Body of pancreas (tissue), 4 donors: Measurements from ENCODE around the gene MRPL47. TPM values are rescaled to one million over a fixed set of nuclear protein-coding genes. Genes with fewer than 3 reads are reported as not detected.
"Not testable (repeated sequence)": the region's sequence is repeated elsewhere in the genome, so short reads cannot be mapped to it uniquely, and the experiment has no call there.

Experiments used
- ATAC-seq: fragments of 150-250 bp; one replicate; pipeline ENCODE4 v1.9.1; 2016
- DNase-seq, 4 donors: peaks; one replicate each; pipeline ENCODE4 v3.0.0-alpha.2; 2019
- H3K27ac ChIP-seq, 4 donors: fragments of 200-600 bp; sonication (generic); 1 replicate in 3 of 4; 2 replicates in 1 of 4; pipeline versions ENCODE4 v1.5.1 to v1.6.1; 2016 to 2019; ENCODE audit warnings: mild to moderate bottlenecking in 1 of 4, mixed read lengths in 1 of 4, moderate library complexity in 1 of 4
- H3K27me3 ChIP-seq, 2 donors: fragments of 200-600 bp; sonication (generic); one replicate each; pipeline ENCODE4 v1.6.0; 2016; ENCODE audit warnings: mild to moderate bottlenecking in 1 of 2
- H3K36me3 ChIP-seq, 2 donors: fragments of 200-600 bp; sonication (generic); replicated peaks in 1 of 2; 2 replicates each; pipeline ENCODE4 v1.5.1; 2016; ENCODE audit warnings: low read depth in 2 of 2; ENCODE audit not compliant: insufficient read depth in 1 of 2
- H3K4me1 ChIP-seq: fragments of 200-600 bp; sonication (generic); one replicate; pipeline ENCODE4 v1.6.0; 2016
- H3K4me3 ChIP-seq, 2 donors: fragments of 200-600 bp; sonication (generic); 1 replicate in 1 of 2; 2 replicates in 1 of 2; pipeline ENCODE4 v1.5.1; 2016 to 2019
- H3K9me3 ChIP-seq, 3 donors: fragments of 200-600 bp; sonication (generic); 1 replicate in 2 of 3; 2 replicates in 1 of 3; pipeline ENCODE4 v1.5.1; 2016
- CTCF ChIP-seq, 7 experiments: fragments of 450-650 bp in 4 of 7; fragments of 200-600 bp in 3 of 7; sonication (generic) in 3 of 7; IDR thresholded peaks; one replicate each; pipeline ENCODE4 v1.5.1; 2016 to 2019; ENCODE audit warnings: antibody characterized with exemption in 7 of 7
- POLR2A ChIP-seq, 3 donors: fragments of 450-650 bp; IDR thresholded peaks; one replicate each; pipeline ENCODE4 v1.6.1; 2016; ENCODE audit warnings: antibody characterized with exemption in 3 of 3, mild to moderate bottlenecking in 2 of 3
- WGBS, 2 donors: methylation state at CpG; one replicate each; pipeline ENCODE4 v1.1.5; 2017; 5-methylcytosine and 5-hydroxymethylcytosine counted together
- intact Hi-C: fragments of 100-400 bp; cut with DNase I; formaldehyde crosslinking; loops from one replicate; pipeline ENCODE4 v1.15.1; 2023
- total RNA-seq, 2 donors: library from RNA; depleted of rRNA; stranded (reverse); fragments of >200 nt; gene quantifications; one replicate each; pipeline ENCODE4 v1.1.0, GENCODE V29; 2016

MRPL47 gene
- total RNA-seq, 2 donors from 2014 or later: 5.3 to 8.6 TPM

- no peak for DNase-seq
- intact Hi-C loops: no loop called here
- ATAC-seq: no peak
- WGBS, 2 donors: 77 to 89% methylated on average over 3 of the region's 3 CpGs
- TF ChIP-seq POLR2A (IDR thresholded peaks at IDR 0.05) (no peak), CTCF (IDR thresholded peaks at IDR 0.05) (no peak)
- Histone ChIP-seq H3K27me3 (no peaks in the 10 kb centered on the region), H3K9me3 (no peaks in the 10 kb centered on the region), H3K27ac (no peak overlapping the region), H3K4me3 (no peak overlapping the region), H3K4me1 (peaks cover 18% of the 10 kb centered on the region), H3K36me3 (no peaks in the 10 kb centered on the region)
Observed at GRCh38 chr3:179646177-179646576, 41.7 kb upstream of the MRPL47 start.

GRCh38 chr3:179643837-179644236, 39.4 kb upstream of the MRPL47 start:
- H3K27me3 ChIP-seq, intact Hi-C loops, ATAC-seq, DNase-seq, H3K4me3 ChIP-seq, H3K9me3 ChIP-seq, H3K36me3 ChIP-seq: not testable (repeated sequence)
- WGBS, 2 donors: 84 to 91% methylated on average over 7 to 8 of the region's 8 CpGs
- peaks cover 18% of the 10 kb centered on the region for H3K4me1 ChIP-seq
- peak overlapping the region; percentile 69 to 86 (median 72) for H3K27ac ChIP-seq

DNA sequence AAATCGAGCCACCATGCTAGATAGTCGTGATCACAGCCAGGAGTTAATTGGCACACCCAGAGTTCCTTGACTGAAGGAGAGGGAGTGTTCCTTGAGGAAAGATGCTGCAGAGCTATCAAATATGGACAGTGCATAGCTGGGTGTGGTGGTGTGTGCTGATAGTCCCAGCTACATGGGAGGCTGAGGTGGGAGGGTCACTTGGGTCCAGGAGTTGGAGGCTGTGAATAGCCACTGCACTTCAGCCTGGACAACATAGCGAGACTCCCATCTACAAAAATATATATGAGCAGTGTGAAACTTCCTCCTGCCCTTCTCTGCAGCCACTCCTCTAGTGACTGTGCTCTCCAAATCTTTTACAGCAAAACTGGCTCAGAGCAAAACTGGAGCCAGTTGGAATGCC, 38.4 kb upstream of the MRPL47 start:
- no peak overlapping the region for H3K4me3 ChIP-seq
- H3K9me3 ChIP-seq: no peaks in the 10 kb centered on the region
- H3K27me3 ChIP-seq: no peaks in the 10 kb centered on the region
- H3K27ac ChIP-seq: no peak overlapping the region
- ATAC-seq (no peak), DNase-seq (no peak)
- TF ChIP-seq POLR2A (IDR thresholded peaks at IDR 0.05): no peak
- TF ChIP-seq CTCF (IDR thresholded peaks at IDR 0.05): no peak
- intact Hi-C loops: no loop called here
- H3K36me3 ChIP-seq: no peaks in the 10 kb centered on the region
- peaks cover 18% of the 10 kb centered on the region for H3K4me1 ChIP-seq
- 86 to 93% methylated on average over 3 of the region's 3 CpGs for WGBS, 2 donors

DNA sequence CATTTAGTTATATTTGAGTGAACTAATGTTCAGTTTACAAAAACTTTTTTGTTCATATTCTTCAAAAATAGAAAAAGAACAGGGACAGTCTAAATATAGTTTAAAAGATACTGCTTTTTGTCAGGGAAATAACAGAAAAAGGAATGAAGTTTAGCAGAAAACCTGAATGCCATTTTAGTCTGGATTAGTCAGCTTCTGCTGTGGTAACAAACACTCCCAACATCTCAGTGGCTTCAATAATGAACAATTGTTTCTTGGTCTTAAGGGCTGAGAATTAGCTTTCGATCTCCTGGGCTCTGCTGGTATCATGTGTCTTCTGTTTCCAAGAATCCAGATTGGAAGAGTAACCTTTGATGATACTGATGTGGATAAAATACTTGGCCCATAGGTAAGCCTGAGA, 36.0 kb upstream of the MRPL47 start:
- 89 to 100% methylated on average over 1 of the region's 1 CpG for WGBS, 2 donors
- intact Hi-C loops: no loop called here
- no peak for ATAC-seq

DNA sequence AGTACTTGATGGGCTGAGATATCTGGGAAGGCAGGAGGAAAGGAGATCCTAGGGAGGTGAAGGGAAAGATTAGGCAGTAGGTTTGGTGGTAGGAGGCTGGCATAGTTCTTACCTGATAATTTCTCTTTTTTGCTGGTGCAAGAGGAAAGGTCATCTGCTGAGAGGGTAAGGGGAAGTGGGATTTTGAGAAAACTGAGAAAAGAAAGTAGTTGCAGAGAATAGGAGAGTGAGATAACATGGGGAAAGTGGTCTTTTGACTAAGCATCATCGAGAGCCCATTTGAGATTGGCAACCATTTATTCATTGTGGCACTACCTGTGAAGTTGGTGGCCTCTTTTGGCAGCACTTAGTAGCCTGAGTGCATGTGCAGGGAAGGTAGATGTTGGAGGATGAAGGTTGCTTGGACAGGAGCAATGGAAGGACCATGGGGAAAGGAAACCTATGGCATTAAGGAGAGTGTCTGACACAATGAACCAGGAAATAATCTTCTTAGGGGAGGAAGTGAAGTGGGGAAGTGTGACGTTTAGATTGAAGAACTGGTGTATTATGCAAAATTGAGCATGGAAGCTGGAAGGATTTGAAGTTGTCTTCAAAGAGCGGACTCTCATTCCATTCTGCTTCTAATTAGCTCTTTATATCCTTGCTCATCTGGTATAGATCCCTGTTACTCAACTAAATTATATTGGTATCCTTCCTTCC, 26.5 kb upstream of the MRPL47 start:
- Histone ChIP-seq H3K4me3 (no peak overlapping the region), H3K27ac (no peak overlapping the region), H3K9me3 (no peaks in the 10 kb centered on the region), H3K4me1 (no peaks in the 10 kb centered on the region), H3K36me3 (no peaks in the 10 kb centered on the region), H3K27me3 (no peaks in the 10 kb centered on the region)
- intact Hi-C loops: no loop called here
- TF ChIP-seq POLR2A (IDR thresholded peaks at IDR 0.05): no peak
- no peak for TF ChIP-seq CTCF (IDR thresholded peaks at IDR 0.05)
- ATAC-seq (no peak), DNase-seq (no peak)
- 77 to 81% methylated on average over 3 of the region's 3 CpGs for WGBS, 2 donors

More for the DNA sequence above, 36.0 kb upstream of the MRPL47 start:
- no peak for TF ChIP-seq CTCF (IDR thresholded peaks at IDR 0.05)
- TF ChIP-seq POLR2A (IDR thresholded peaks at IDR 0.05): no peak
- H3K27ac ChIP-seq: no peak overlapping the region
- no peak overlapping the region for H3K4me3 ChIP-seq
- no peaks in the 10 kb centered on the region for H3K36me3 ChIP-seq
- peaks cover 18% of the 10 kb centered on the region for H3K4me1 ChIP-seq
- no peaks in the 10 kb centered on the region for H3K27me3 ChIP-seq
- no peak for DNase-seq
- no peaks in the 10 kb centered on the region for H3K9me3 ChIP-seq
